Activated B cell treated with CpG ODN at 0.5 μM for 24 hours (primary cell): ENCODE measurements around the gene AMMECR1. TPM values are rescaled to one million over a fixed set of nuclear protein-coding genes. Genes with fewer than 3 reads are reported as not detected.

ENCODE experiments used
- ATAC-seq: fragments of 200-7000 bp; cut with Tn5 transposase; one replicate; pipeline ENCODE4 v1.10.0; 2021; ENCODE audit warnings: low read depth, mild to moderate bottlenecking, moderate library complexity
- CTCF ChIA-PET: fragments of 350-600 bp; sonication (Branson Sonifier 250); formaldehyde crosslinking; loops from one replicate; lab custom pipeline; 2021; ENCODE audit warnings: antibody characterized with exemption; lab: Charles Lee
- POLR2A ChIA-PET: fragments of 350-600 bp; sonication (Branson Sonifier 250); formaldehyde crosslinking; loops from one replicate; lab custom pipeline; 2021; ENCODE audit warnings: antibody characterized with exemption; lab: Charles Lee
- DNase-seq: peaks from one replicate; pipeline ENCODE4 v3.0.0; 2022
- H3K27ac Mint-ChIP-seq: one replicate; pipeline ENCODE4 v1.8.0; 2020; ENCODE audit warnings: mixed read lengths
- H3K27me3 Mint-ChIP-seq: one replicate; pipeline ENCODE4 v1.8.0; 2021; ENCODE audit warnings: mixed read lengths
- H3K36me3 Mint-ChIP-seq: one replicate; pipeline ENCODE4 v1.8.0; 2021; ENCODE audit warnings: low read depth, mixed read lengths
- H3K4me1 Mint-ChIP-seq: one replicate; pipeline ENCODE4 v1.8.0; 2021; ENCODE audit warnings: mixed read lengths
- H3K4me3 Mint-ChIP-seq: one replicate; pipeline ENCODE4 v1.8.0; 2020; ENCODE audit warnings: mild to moderate bottlenecking, mixed read lengths
- H3K9me3 Mint-ChIP-seq: one replicate; pipeline ENCODE4 v1.8.0; 2020; ENCODE audit warnings: mixed read lengths
- intact Hi-C: fragments of 100-400 bp; cut with micrococcal nuclease; formaldehyde crosslinking; loops from one replicate; pipeline ENCODE4 v1.15.1; 2024
- total RNA-seq: library from RNA; stranded (reverse); gene quantifications from 2 replicates; pipeline ENCODE4 v1.2.3, GENCODE V29; 2022
- TF ChIP-seq, protein P1 (sequence below): fragments of 200-600 bp; IDR thresholded peaks from one replicate; pipeline ENCODE4 v1.8.0; 2022; ENCODE audit warnings: antibody characterized with exemption, mild to moderate bottlenecking

AMMECR1 gene
- total RNA-seq, 1 donor from 2014 or later, result 10.8 TPM

DNA sequence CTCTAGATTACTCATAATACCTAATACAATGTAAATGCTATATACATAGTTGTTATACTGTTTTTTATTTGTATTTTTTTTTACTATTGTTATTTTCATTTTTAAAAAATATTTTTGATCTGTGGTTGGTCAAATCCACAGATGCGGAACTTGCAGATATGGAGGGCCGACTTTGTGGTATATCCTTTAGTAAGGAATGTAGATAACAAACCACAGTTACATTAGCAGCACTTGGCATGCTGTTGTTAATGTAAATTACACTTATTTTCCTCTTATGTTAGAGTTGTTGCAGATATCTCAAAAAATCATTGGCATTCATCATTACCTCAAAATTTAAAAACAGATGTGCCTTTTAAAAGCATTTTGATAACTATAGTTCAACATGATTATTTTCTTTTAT lies 164.0 kb downstream of the AMMECR1 start:
- CTCF ChIA-PET, result interaction anchor here (1.0 to 1.2 kb wide), 2 partner anchors 254 to 257 kb away, joined by 3 to 5 read pairs; no protein-coding TSS in a partner anchor
- DNase-seq, result no peak

DNA sequence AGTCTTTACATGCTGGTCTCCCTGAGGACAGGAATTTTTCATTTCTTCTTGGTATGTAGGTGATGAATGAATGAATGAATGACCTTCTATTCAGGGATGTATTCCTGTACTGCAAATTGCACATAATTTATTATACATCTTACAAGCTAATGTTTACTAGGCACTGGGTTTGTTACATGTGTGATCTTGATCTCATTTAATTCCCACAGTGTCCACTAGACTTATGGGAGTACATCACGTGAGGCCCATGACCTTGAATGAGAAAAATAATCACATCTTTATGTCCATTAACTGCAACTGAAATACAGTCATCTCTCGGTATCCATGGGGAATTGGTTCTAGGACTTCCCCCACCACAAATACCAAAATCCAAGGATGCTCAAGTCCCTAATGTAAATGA lies 164.6 kb downstream of the AMMECR1 start:
- H3K36me3 Mint-ChIP-seq, result peaks cover 19% of the 10 kb centered on the region
- H3K27ac Mint-ChIP-seq, result no peak overlapping the region
- intact Hi-C loops, result no loop called here
- H3K4me1 Mint-ChIP-seq, result no peaks in the 10 kb centered on the region
- ChIA-PET CTCF (interaction anchor here (1.0 to 1.2 kb wide), 2 partner anchors 255 to 258 kb away, joined by 3 to 5 read pairs; no protein-coding TSS in a partner anchor), POLR2A (no interaction called here)
- no peak for DNase-seq
- ATAC-seq, result no peak
- no peaks in the 10 kb centered on the region for H3K9me3 Mint-ChIP-seq
- no peak overlapping the region for H3K4me3 Mint-ChIP-seq
- no peaks in the 10 kb centered on the region for H3K27me3 Mint-ChIP-seq
- TF ChIP-seq, protein P1, sequence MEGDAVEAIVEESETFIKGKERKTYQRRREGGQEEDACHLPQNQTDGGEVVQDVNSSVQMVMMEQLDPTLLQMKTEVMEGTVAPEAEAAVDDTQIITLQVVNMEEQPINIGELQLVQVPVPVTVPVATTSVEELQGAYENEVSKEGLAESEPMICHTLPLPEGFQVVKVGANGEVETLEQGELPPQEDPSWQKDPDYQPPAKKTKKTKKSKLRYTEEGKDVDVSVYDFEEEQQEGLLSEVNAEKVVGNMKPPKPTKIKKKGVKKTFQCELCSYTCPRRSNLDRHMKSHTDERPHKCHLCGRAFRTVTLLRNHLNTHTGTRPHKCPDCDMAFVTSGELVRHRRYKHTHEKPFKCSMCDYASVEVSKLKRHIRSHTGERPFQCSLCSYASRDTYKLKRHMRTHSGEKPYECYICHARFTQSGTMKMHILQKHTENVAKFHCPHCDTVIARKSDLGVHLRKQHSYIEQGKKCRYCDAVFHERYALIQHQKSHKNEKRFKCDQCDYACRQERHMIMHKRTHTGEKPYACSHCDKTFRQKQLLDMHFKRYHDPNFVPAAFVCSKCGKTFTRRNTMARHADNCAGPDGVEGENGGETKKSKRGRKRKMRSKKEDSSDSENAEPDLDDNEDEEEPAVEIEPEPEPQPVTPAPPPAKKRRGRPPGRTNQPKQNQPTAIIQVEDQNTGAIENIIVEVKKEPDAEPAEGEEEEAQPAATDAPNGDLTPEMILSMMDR, result no peak

More for the DNA sequence above, 164.0 kb downstream of the AMMECR1 start:
- intact Hi-C loops, result no loop called here
- Mint-ChIP-seq H3K4me3 (no peak overlapping the region), H3K27me3 (no peaks in the 10 kb centered on the region), H3K9me3 (no peaks in the 10 kb centered on the region), H3K4me1 (peaks cover under 1% of the 10 kb centered on the region), H3K27ac (no peak overlapping the region), H3K36me3 (peaks cover 16% of the 10 kb centered on the region)
- TF ChIP-seq, protein P1, result no peak
- POLR2A ChIA-PET, result no interaction called here
- ATAC-seq, result no peak

DNA sequence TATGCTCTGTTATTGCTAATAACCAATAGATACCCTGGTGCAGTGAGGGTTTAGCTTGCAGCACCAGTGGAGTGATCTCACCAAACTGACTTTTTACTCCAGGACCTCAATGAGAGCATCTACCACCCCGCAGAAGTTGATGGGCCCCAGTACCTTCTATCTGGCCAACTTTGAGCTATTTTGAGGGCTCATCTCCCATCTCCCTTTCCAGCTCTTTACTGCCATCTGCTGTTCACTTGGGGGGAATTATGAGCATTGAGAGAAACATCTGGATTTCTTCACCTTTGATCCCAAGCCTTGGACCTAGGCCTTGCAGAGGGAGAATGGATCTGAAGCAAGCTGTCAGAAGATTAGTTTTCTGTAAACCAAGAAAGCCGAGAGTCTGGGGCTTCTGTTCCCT lies 171.4 kb downstream of the AMMECR1 start:
- peaks cover 7% of the 10 kb centered on the region for H3K4me1 Mint-ChIP-seq
- ATAC-seq (peak; percentile 47), DNase-seq (no peak)
- ChIA-PET POLR2A (no interaction called here), CTCF (interaction anchor here (0.7 to 5.4 kb wide), 19 partner anchors 12 to 441 kb away, joined by 3 to 63 read pairs (median 4); no protein-coding TSS in a partner anchor)
- H3K4me3 Mint-ChIP-seq, result no peak overlapping the region
- intact Hi-C loops, result loop anchor here (1.0 to 10.0 kb wide), 5 partner anchors 262 to 1098 kb away; partner anchors contain the start of gene GUCY2F
- H3K27me3 Mint-ChIP-seq, result no peaks in the 10 kb centered on the region
- H3K27ac Mint-ChIP-seq, result no peak overlapping the region
- TF ChIP-seq, protein P1, result no peak
- peaks cover 17% of the 10 kb centered on the region for H3K36me3 Mint-ChIP-seq
- H3K9me3 Mint-ChIP-seq, result no peaks in the 10 kb centered on the region

DNA sequence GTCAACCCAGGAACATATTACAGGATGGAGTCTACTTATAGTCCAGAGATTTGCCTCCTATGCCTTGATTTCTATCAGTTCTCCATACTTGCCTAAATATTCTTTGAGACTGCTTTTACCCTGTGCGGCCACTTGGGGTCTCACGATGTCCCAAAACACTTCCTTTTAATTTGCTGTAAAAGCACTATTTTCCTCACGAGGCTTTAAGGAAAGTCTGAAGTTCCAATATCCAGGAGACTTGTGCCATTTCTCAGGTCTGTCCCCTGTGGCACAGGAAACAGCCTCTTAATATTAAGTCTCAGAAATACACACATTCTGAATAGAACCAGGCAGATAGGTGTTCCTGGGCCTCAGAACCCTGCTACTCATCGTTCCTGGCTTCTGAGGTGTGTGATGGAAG lies 172.0 kb downstream of the AMMECR1 start:
- ChIA-PET POLR2A (no interaction called here), CTCF (interaction anchor here (0.8 to 5.4 kb wide), 14 partner anchors 12 to 440 kb away, joined by 3 to 63 read pairs (median 4); no protein-coding TSS in a partner anchor)
- TF ChIP-seq, protein P1, result peak; percentile 28
- DNase-seq (no peak), ATAC-seq (peak; percentile 54)
- Mint-ChIP-seq H3K9me3 (peaks cover 2% of the 10 kb centered on the region), H3K36me3 (peaks cover 21% of the 10 kb centered on the region), H3K27me3 (no peaks in the 10 kb centered on the region), H3K4me3 (no peak overlapping the region), H3K27ac (no peak overlapping the region), H3K4me1 (peaks cover 7% of the 10 kb centered on the region)
- intact Hi-C loops, result loop anchor here (1.0 to 10.0 kb wide), 5 partner anchors 261 to 1099 kb away; partner anchors contain the start of gene GUCY2F

DNA sequence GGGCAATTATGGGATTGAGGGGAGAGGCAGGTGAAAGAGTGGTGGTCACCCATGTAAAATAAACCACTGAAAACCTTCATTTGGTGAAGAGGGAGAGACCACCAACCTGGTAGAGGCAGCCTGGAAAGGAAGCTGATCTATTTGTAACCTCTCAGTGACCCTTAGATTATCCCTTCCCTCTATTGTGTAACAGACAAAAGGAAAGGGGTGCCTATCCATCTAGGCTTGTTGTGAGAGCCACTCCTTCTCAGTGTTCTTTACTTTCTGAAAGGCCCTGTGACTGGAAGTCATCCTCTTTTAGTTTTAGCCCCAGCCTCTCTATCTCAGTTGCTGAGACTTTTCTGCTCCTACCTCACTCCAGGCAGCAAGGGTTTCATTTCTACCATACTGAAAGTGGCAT lies 172.6 kb downstream of the AMMECR1 start:
- Mint-ChIP-seq H3K27me3 (no peaks in the 10 kb centered on the region), H3K27ac (no peak overlapping the region), H3K4me3 (no peak overlapping the region), H3K36me3 (peaks cover 18% of the 10 kb centered on the region), H3K4me1 (peaks cover 7% of the 10 kb centered on the region), H3K9me3 (peaks cover 2% of the 10 kb centered on the region)
- TF ChIP-seq, protein P1, result no peak
- ATAC-seq (no peak), DNase-seq (no peak)
- ChIA-PET CTCF (interaction anchor here (1.7 to 5.4 kb wide), 3 partner anchors 13 to 266 kb away, joined by 4 to 63 read pairs (median 53); no protein-coding TSS in a partner anchor), POLR2A (no interaction called here)
- intact Hi-C loops, result loop anchor here (10.0 kb wide), 3 partner anchors 261 to 1099 kb away; partner anchors contain the start of gene GUCY2F

Other genes with a start within 250 kb of the AMMECR1 start
- not detected in 2 replicates for gene RTL9, start 40.8 kb upstream of the AMMECR1 start, total RNA-seq